Measurements from ENCODE around the gene GUCY2C.

Gene GUCY2C

DNA sequence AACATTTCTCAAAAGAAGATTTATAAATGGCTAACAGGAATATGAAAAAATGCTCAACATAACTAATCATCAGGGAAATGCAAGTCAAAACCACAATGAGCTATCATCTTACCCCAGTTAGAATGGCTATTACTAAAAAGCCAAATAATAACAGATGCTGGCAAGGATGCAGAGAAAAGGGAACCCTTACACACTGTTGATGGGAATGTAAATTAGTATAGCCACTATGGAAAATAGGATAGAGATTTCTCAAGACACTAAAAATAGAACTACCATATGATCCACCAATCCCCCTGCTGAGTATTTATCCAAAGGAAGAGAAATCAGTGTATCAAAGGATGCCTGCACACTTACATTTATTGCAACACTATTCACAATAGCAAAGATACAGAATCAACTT is 58.3 kb downstream of the GUCY2C start:
- Histone ChIP-seq H4K20me1 (ENCODE audit: low read depth, low read length) (no peaks in the 10 kb centered on the region), H3K36me3 (ENCODE audit: low read length) (no peaks in the 10 kb centered on the region), H3K27me3 (ENCODE audit: low read length) (no peaks in the 10 kb centered on the region), H3K9me2 (replicated peaks; ENCODE audit: insufficient read depth, low read length) (no peaks in the 10 kb centered on the region), H3K79me2 (ENCODE audit: insufficient read depth, low read length) (no peaks in the 10 kb centered on the region), H2AFZ (ENCODE audit: low read depth, low read length, severe bottlenecking) (no peak overlapping the region), H3K9me3 (ENCODE audit: insufficient read depth, low read length) (no peaks in the 10 kb centered on the region), H3K4me2 (ENCODE audit: low read depth, low read length, poor library complexity, severe bottlenecking) (no peak overlapping the region), H3K27ac (ENCODE audit: low read depth, low read length) (no peak overlapping the region), H3K4me3 (ENCODE audit: insufficient read depth, low read length, poor library complexity, severe bottlenecking) (no peak overlapping the region), H3K9ac (ENCODE audit: low read length) (no peak overlapping the region), H3F3A (ENCODE audit: insufficient read depth) (no peaks in the 10 kb centered on the region)
- TF ChIP-seq CTCF (IDR thresholded peaks at IDR 0.05; ENCODE audit: insufficient read depth, low read length, poor library complexity, severe bottlenecking), result no peak
- no peak for TF ChIP-seq EZH2phosphoT487 (conservative IDR thresholded peaks at IDR 0.05; ENCODE audit: low read length)

- Histone ChIP-seq H3K27ac (ENCODE audit: low read depth, low read length) (no peak overlapping the region), H4K20me1 (ENCODE audit: low read depth, low read length) (no peaks in the 10 kb centered on the region), H2AFZ (ENCODE audit: low read depth, low read length, severe bottlenecking) (no peak overlapping the region), H3K27me3 (ENCODE audit: low read length) (no peaks in the 10 kb centered on the region), H3K4me2 (ENCODE audit: low read depth, low read length, poor library complexity, severe bottlenecking) (no peak overlapping the region), H3K4me3 (ENCODE audit: insufficient read depth, low read length, poor library complexity, severe bottlenecking) (no peak overlapping the region), H3K9me3 (ENCODE audit: insufficient read depth, low read length) (no peaks in the 10 kb centered on the region), H3K36me3 (ENCODE audit: low read length) (no peaks in the 10 kb centered on the region), H3K9ac (ENCODE audit: low read length) (no peak overlapping the region), H3K9me2 (replicated peaks; ENCODE audit: insufficient read depth, low read length) (no peaks in the 10 kb centered on the region), H3F3A (ENCODE audit: insufficient read depth) (no peaks in the 10 kb centered on the region), H3K79me2 (ENCODE audit: insufficient read depth, low read length) (no peaks in the 10 kb centered on the region)
- TF ChIP-seq CTCF (IDR thresholded peaks at IDR 0.05; ENCODE audit: insufficient read depth, low read length, poor library complexity, severe bottlenecking), result no peak
- TF ChIP-seq EZH2phosphoT487 (conservative IDR thresholded peaks at IDR 0.05; ENCODE audit: low read length), result no peak
Observed at GRCh38 chr12:14635776-14636175, 60.6 kb downstream of the GUCY2C start.

- no peak overlapping the region for H3K4me2 ChIP-seq (ENCODE audit: low read depth, low read length, poor library complexity, severe bottlenecking)
- H3K9me3 ChIP-seq (ENCODE audit: insufficient read depth, low read length), result no peaks in the 10 kb centered on the region
- H3K9me2 ChIP-seq (replicated peaks; ENCODE audit: insufficient read depth, low read length), result no peaks in the 10 kb centered on the region
- H3K27me3 ChIP-seq (ENCODE audit: low read length), result no peaks in the 10 kb centered on the region
- TF ChIP-seq CTCF (IDR thresholded peaks at IDR 0.05; ENCODE audit: insufficient read depth, low read length, poor library complexity, severe bottlenecking) (no peak), EZH2phosphoT487 (conservative IDR thresholded peaks at IDR 0.05; ENCODE audit: low read length) (no peak)
- H4K20me1 ChIP-seq (ENCODE audit: low read depth, low read length), result no peaks in the 10 kb centered on the region
- no peaks in the 10 kb centered on the region for H3K36me3 ChIP-seq (ENCODE audit: low read length)
- no peaks in the 10 kb centered on the region for H3K79me2 ChIP-seq (ENCODE audit: insufficient read depth, low read length)
- H3K9ac ChIP-seq (ENCODE audit: low read length), result no peak overlapping the region
- no peak overlapping the region for H3K4me3 ChIP-seq (ENCODE audit: insufficient read depth, low read length, poor library complexity, severe bottlenecking)
- no peaks in the 10 kb centered on the region for H3F3A ChIP-seq (ENCODE audit: insufficient read depth)
- no peak overlapping the region for H2AFZ ChIP-seq (ENCODE audit: low read depth, low read length, severe bottlenecking)
- no peak overlapping the region for H3K27ac ChIP-seq (ENCODE audit: low read depth, low read length)
Observed at GRCh38 chr12:14630793-14631192, 65.6 kb downstream of the GUCY2C start.

All from SU-DHL-6 (cell line).